GM23248 (cell line): Measurements from ENCODE around the gene CSMD2. TPM values are rescaled to one million over a fixed set of nuclear protein-coding genes. Genes with fewer than 3 reads are reported as not detected.

Experiments
- DNase-seq: peaks from one replicate; pipeline ENCODE4 v3.0.0-alpha.2; 2015
- H2AFZ ChIP-seq: fragments of 200-600 bp; sonication (generic); 2 replicates; pipeline ENCODE4 v1.6.1; 2016; ENCODE audit warnings: antibody characterized with exemption
- H3F3A ChIP-seq: fragments of 200-600 bp; sonication (generic); 2 replicates; pipeline ENCODE4 v1.6.1; 2016; ENCODE audit warnings: mild to moderate bottlenecking, antibody characterized with exemption, mixed run types; ENCODE audit not compliant: insufficient read depth
- H3K27ac ChIP-seq: fragments of 200-600 bp; sonication (generic); 2 replicates; pipeline ENCODE4 v1.5.1; 2016; ENCODE audit warnings: mild to moderate bottlenecking
- H3K27me3 ChIP-seq: fragments of 200-600 bp; sonication (generic); replicated peaks from 2 replicates; pipeline ENCODE4 v1.6.1; 2016; ENCODE audit warnings: mild to moderate bottlenecking; ENCODE audit not compliant: insufficient read depth
- H3K36me3 ChIP-seq: fragments of 200-600 bp; sonication (generic); 2 replicates; pipeline ENCODE4 v1.6.1; 2016; ENCODE audit warnings: low read depth, mild to moderate bottlenecking
- H3K4me1 ChIP-seq: fragments of 200-600 bp; sonication (generic); 2 replicates; pipeline ENCODE4 v1.6.1; 2016; ENCODE audit warnings: mild to moderate bottlenecking; ENCODE audit not compliant: insufficient read depth
- H3K4me2 ChIP-seq: fragments of 200-600 bp; sonication (generic); one replicate; pipeline ENCODE4 v1.6.1; 2016; ENCODE audit warnings: mild to moderate bottlenecking; ENCODE audit not compliant: unreplicated experiment
- H3K4me3 ChIP-seq: fragments of 200-600 bp; sonication (generic); 2 replicates; pipeline ENCODE4 v1.5.1; 2016; ENCODE audit warnings: mild to moderate bottlenecking
- H3K79me2 ChIP-seq: fragments of 200-600 bp; sonication (generic); 2 replicates; pipeline ENCODE4 v1.6.1; 2016; ENCODE audit warnings: mild to moderate bottlenecking; ENCODE audit not compliant: insufficient read depth
- H3K9ac ChIP-seq: fragments of 200-600 bp; sonication (generic); 2 replicates; pipeline ENCODE4 v1.6.1; 2016; ENCODE audit warnings: mild to moderate bottlenecking
- H3K9me2 ChIP-seq: fragments of 200-600 bp; sonication (generic); 2 replicates; pipeline ENCODE4 v1.6.1; 2016; ENCODE audit warnings: mixed run types, mild to moderate bottlenecking, moderate library complexity; ENCODE audit not compliant: insufficient read depth
- H3K9me3 ChIP-seq: fragments of 200-600 bp; sonication (generic); one replicate; pipeline ENCODE4 v1.6.1; 2017; ENCODE audit warnings: low read depth
- H4K20me1 ChIP-seq: fragments of 200-600 bp; sonication (generic); 2 replicates; pipeline ENCODE4 v1.6.0; 2016; ENCODE audit not compliant: insufficient read depth
- EZH2 ChIP-seq: fragments of 200-600 bp; sonication (generic); IDR thresholded peaks from 2 replicates; pipeline ENCODE4 v1.6.1; 2018; ENCODE audit warnings: antibody characterized with exemption, mild to moderate bottlenecking; ENCODE audit not compliant: insufficient read depth, poor library complexity, severe bottlenecking
- EZH2phosphoT487 ChIP-seq: fragments of 200-600 bp; sonication (generic); IDR thresholded peaks from 2 replicates; pipeline ENCODE4 v1.6.1; 2018; ENCODE audit warnings: antibody characterized with exemption, moderate library complexity, mild to moderate bottlenecking, low read depth; ENCODE audit not compliant: insufficient read depth
- WGBS, 2 experiments: methylation state at CpG; one replicate each; pipeline ENCODE4 v1.1.6; 2015 to 2017; ENCODE audit warnings: low lambda C conversion rate in 2 of 2, low coverage in 1 of 2; ENCODE audit errors: missing lambda C conversion rate in 2 of 2; 5-methylcytosine and 5-hydroxymethylcytosine counted together
- in situ Hi-C: fragments of 300-500 bp; cut with MboI; formaldehyde crosslinking; loops from 2 replicates; pipeline ENCODE4 v1.15.0; 2020
- polyA plus RNA-seq: library from polyadenylated mRNA; unstranded; fragments of >200 nt; fragmentation: Nextera tagmentation; extraction: Ambion mirVana; gene quantifications from 2 replicates; pipeline ENCODE4 v1.2.1, GENCODE V29; 2016
- total RNA-seq: library from RNA; depleted of rRNA; stranded (reverse); fragments of >200 nt; shearing (Covaris generic); gene quantifications from 2 replicates; pipeline ENCODE4 v1.2.3, GENCODE V29; 2014

Gene CSMD2
- total and polyA plus RNA-seq, 2 experiments from 2014 or later: 4.5 to 7.1 TPM

DNA sequence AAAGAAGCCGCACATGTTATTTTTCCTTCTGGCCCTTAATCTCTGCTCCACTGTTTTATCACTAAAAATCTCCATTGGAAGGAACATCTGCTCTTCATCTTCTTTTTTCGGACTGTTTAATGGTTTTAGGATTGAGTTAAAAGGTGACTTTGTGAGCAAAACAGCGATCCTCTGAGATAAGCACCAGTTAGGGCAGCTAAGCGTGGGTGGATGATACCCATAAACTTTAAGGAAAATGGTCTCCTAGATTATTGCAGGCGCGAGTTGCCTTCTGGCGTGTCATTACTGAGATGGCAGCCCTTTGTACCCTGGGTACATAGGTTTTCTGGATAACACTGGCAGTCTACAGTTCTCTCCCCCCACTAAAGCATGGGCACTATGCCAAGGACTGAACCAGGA, 345.1 kb downstream of the CSMD2 start:
- H3K9ac ChIP-seq: no peak overlapping the region
- H3K27ac ChIP-seq: no peak overlapping the region
- no peak for DNase-seq
- no peaks in the 10 kb centered on the region for H4K20me1 ChIP-seq
- no peak overlapping the region for H2AFZ ChIP-seq
- H3K9me3 ChIP-seq: no peaks in the 10 kb centered on the region
- TF ChIP-seq EZH2 (no peak), EZH2phosphoT487 (no peak)
- no peaks in the 10 kb centered on the region for H3K27me3 ChIP-seq
- H3K4me1 ChIP-seq: peaks cover 8% of the 10 kb centered on the region
- H3K4me3 ChIP-seq: no peak overlapping the region
- H3K4me2 ChIP-seq: no peak overlapping the region
- 83 to 84% methylated on average over 7 of the region's 7 CpGs for WGBS, 2 experiments
- in situ Hi-C loops: no loop called here
- no peaks in the 10 kb centered on the region for H3K9me2 ChIP-seq
- no peaks in the 10 kb centered on the region for H3K79me2 ChIP-seq
- H3F3A ChIP-seq: no peaks in the 10 kb centered on the region
- H3K36me3 ChIP-seq: no peaks in the 10 kb centered on the region

DNA sequence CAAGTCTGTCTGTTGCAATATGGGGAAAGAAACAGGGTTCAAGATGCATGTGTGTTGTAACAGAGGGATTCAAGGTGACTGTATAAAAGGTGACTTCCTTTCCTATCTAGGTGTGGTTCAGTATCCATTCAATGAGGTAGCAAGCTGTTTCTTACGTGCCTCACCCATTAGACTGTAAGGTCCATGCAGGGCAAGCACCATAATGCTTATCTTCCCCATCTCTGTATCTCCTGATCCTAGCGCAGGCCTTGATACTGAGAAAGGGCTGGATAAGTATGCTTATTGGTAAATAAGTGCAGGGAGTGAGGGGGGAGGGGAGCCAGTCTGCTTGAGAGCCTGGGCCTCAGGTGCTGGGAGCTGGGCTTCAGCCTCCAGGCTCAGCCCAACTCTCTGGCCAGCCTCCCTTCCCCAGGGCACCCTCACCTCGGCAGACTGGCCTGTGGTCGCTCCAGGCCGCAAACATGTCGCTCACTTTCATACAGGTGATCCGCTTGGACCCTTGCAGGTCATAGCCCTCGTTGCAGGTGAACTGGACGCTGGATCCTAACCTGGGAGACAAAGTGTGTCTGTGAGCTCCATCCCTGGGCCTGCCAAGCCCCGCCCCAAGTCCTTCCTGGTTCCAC, 345.6 kb downstream of the CSMD2 start:
- Histone ChIP-seq H3K79me2 (no peaks in the 10 kb centered on the region), H3K4me1 (peaks cover 13% of the 10 kb centered on the region), H3F3A (no peaks in the 10 kb centered on the region), H3K9me2 (no peaks in the 10 kb centered on the region), H3K4me2 (no peak overlapping the region), H3K36me3 (no peaks in the 10 kb centered on the region), H3K4me3 (no peak overlapping the region), H3K27ac (no peak overlapping the region), H3K9ac (no peak overlapping the region), H3K27me3 (no peaks in the 10 kb centered on the region), H2AFZ (no peak overlapping the region), H4K20me1 (no peaks in the 10 kb centered on the region), H3K9me3 (no peaks in the 10 kb centered on the region)
- no peak for DNase-seq
- in situ Hi-C loops: no loop called here
- no peak for TF ChIP-seq EZH2
- TF ChIP-seq EZH2phosphoT487: no peak
- 89 to 92% methylated on average over 10 of the region's 10 CpGs for WGBS, 2 experiments

DNA sequence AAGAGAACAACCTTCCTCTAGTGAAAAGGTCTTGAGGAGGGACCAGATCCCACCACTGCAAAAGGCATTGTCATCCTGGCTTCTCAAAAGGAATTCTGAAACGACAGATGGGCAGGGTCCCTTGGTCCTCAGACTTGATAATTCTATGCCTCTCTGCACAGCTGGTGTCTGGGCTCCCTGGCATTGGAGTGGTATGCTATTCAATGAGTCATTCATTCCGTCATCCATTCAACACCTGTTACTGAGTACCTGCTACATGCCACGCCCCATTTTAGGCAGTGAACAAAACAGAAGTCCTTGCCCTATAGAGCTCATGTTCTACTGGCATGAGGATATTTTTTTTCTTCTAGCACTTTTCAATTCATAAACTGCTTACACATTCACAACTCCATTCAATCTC, 347.0 kb downstream of the CSMD2 start:
- TF ChIP-seq EZH2phosphoT487 (no peak), EZH2 (no peak)
- 97 to 98% methylated on average over 3 of the region's 3 CpGs for WGBS, 2 experiments
- H4K20me1 ChIP-seq: no peaks in the 10 kb centered on the region
- H3K27me3 ChIP-seq: no peaks in the 10 kb centered on the region
- H3K4me2 ChIP-seq: no peak overlapping the region
- no peak overlapping the region for H3K9ac ChIP-seq
- no peaks in the 10 kb centered on the region for H3K9me3 ChIP-seq
- no peak overlapping the region for H3K4me3 ChIP-seq
- H3K27ac ChIP-seq: no peak overlapping the region
- H3K79me2 ChIP-seq: no peaks in the 10 kb centered on the region
- no peak for DNase-seq
- peaks cover 17% of the 10 kb centered on the region for H3K4me1 ChIP-seq
- in situ Hi-C loops: no loop called here
- no peak overlapping the region for H2AFZ ChIP-seq
- H3K36me3 ChIP-seq: no peaks in the 10 kb centered on the region
- H3F3A ChIP-seq: no peaks in the 10 kb centered on the region
- H3K9me2 ChIP-seq: no peaks in the 10 kb centered on the region

DNA sequence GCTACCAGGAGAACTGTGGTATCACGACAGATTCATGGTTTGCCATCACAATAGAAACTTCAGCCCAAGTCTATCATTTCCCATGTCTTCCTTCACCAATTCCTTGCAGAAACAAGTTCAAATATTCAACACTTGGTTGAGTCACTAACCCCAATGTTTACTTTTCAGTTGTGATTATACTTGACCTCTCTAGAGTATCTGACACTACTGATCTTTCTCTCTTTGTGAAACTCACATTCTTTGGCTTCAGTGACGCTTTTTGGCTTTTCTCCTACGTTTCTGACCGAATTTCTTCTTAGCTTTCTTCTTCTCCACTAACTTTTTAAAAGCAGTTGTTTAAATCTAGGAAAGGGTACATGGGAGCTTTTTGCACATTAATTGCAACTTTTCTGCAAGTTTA, 350.0 kb downstream of the CSMD2 start:
- H2AFZ ChIP-seq: no peak overlapping the region
- H4K20me1 ChIP-seq: no peaks in the 10 kb centered on the region
- no peak overlapping the region for H3K27ac ChIP-seq
- TF ChIP-seq EZH2 (no peak), EZH2phosphoT487 (0 out of 2 replicates have a peak, but pooled peaks have one; percentile 72)
- no peaks in the 10 kb centered on the region for H3K9me2 ChIP-seq
- H3F3A ChIP-seq: no peaks in the 10 kb centered on the region
- no peak overlapping the region for H3K4me3 ChIP-seq
- H3K9ac ChIP-seq: no peak overlapping the region
- peak; percentile 54 for DNase-seq
- in situ Hi-C loops: no loop called here
- H3K27me3 ChIP-seq: no peaks in the 10 kb centered on the region
- H3K4me1 ChIP-seq: peaks cover 17% of the 10 kb centered on the region
- H3K9me3 ChIP-seq: no peaks in the 10 kb centered on the region
- H3K36me3 ChIP-seq: no peaks in the 10 kb centered on the region
- peak overlapping the region; percentile 17 for H3K4me2 ChIP-seq
- no peaks in the 10 kb centered on the region for H3K79me2 ChIP-seq
- WGBS, 2 experiments: 55 to 66% methylated on average over 4 of the region's 4 CpGs

DNA sequence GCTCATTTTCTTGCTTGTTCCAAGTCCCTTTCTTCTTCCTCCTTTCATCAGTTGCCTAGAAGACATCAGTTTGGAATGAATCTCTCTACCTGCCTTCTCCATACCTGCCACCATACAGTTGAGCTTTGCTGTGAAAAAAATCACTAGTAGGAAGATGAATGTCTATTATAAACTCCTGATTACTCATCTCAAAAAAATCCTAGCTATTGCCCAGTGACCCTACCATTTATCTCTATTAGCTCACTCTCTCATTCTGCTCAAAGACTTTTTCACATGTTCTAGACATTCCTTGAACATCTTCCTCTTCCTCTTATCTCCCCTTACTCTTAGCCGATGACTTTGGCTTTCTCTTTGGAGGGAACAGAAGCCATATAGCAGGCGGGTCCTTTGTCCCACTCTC, 350.9 kb downstream of the CSMD2 start:
- no peak overlapping the region for H2AFZ ChIP-seq
- H3K9ac ChIP-seq: no peak overlapping the region
- no peak overlapping the region for H3K4me3 ChIP-seq
- no peaks in the 10 kb centered on the region for H3K27me3 ChIP-seq
- WGBS, 2 experiments: 88 to 95% methylated on average over 2 of the region's 2 CpGs
- H3K79me2 ChIP-seq: no peaks in the 10 kb centered on the region
- H4K20me1 ChIP-seq: no peaks in the 10 kb centered on the region
- TF ChIP-seq EZH2: no peak
- TF ChIP-seq EZH2phosphoT487: no peak
- H3K4me1 ChIP-seq: peaks cover 17% of the 10 kb centered on the region
- no peak overlapping the region for H3K27ac ChIP-seq
- H3K4me2 ChIP-seq: peak overlapping the region; percentile 17
- DNase-seq: peak; percentile 36
- peaks cover 5% of the 10 kb centered on the region for H3K36me3 ChIP-seq
- in situ Hi-C loops: no loop called here
- H3K9me3 ChIP-seq: peaks cover 5% of the 10 kb centered on the region
- H3F3A ChIP-seq: no peaks in the 10 kb centered on the region
- H3K9me2 ChIP-seq: no peaks in the 10 kb centered on the region
